ENCODE data around the gene GPC5. TPM values are rescaled to one million over a fixed set of nuclear protein-coding genes. Genes with fewer than 3 reads are reported as not detected.
"Not testable (repeated sequence)": the region's sequence is repeated elsewhere in the genome, so short reads cannot be mapped to it uniquely, and the experiment has no call there.

Gene GPC5
- total RNA-seq, 2 donors from 2014 or later, result 0.83 to 1.3 TPM

DNA sequence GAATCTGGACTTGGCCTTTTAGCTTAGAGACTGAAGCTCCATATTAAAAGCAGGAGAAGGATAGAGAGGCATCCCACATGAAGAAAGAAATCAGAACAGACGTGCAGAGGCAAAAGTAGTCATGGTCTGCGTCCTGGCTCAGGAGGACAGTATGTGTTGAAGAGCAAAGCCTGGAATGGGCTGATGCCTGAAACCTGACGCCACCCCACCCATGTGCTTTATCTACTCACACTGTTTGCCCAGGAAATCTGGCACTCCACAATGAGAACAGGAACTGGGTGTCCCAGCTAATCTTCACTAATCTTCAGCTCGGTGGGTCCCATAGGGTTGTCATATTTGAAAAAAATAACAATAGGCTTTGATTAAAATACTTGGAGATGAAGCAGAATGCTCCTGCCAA is 1279.2 kb downstream of the GPC5 start:
- Histone ChIP-seq H3K4me3 (peak overlapping the region; percentile 37 to 42), H3K9me3 (no peaks in the 10 kb centered on the region), H3K4me1 (no peaks in the 10 kb centered on the region), H3K27me3 (no peaks in the 10 kb centered on the region), H3K27ac (peak overlapping the region; percentile 65 to 80), H3K36me3 (no peaks in the 10 kb centered on the region)
- no peak for DNase-seq (ENCODE audit: low spot score)
- TF ChIP-seq, protein P1, sequence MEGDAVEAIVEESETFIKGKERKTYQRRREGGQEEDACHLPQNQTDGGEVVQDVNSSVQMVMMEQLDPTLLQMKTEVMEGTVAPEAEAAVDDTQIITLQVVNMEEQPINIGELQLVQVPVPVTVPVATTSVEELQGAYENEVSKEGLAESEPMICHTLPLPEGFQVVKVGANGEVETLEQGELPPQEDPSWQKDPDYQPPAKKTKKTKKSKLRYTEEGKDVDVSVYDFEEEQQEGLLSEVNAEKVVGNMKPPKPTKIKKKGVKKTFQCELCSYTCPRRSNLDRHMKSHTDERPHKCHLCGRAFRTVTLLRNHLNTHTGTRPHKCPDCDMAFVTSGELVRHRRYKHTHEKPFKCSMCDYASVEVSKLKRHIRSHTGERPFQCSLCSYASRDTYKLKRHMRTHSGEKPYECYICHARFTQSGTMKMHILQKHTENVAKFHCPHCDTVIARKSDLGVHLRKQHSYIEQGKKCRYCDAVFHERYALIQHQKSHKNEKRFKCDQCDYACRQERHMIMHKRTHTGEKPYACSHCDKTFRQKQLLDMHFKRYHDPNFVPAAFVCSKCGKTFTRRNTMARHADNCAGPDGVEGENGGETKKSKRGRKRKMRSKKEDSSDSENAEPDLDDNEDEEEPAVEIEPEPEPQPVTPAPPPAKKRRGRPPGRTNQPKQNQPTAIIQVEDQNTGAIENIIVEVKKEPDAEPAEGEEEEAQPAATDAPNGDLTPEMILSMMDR (IDR thresholded peaks at IDR 0.05), result no peak

DNA sequence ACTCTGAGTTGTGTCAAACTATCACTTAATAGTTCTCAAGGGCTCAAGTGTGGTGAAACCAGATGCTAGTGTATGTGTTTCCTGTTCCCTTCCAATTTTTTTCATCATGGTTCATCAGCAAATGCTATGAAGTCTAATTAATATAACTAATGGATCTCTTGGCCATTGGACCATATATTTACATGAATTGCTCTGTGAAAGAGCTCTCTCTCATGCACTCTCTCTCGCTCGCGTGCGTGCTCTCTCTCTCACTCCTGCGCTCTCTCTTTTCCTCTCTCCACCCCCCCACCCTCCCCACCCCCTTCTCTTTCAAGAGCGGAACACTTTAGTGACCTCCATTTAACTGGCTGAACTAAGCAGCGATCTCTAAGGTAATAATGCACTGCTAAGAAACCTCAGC is 1281.2 kb downstream of the GPC5 start:
- no peaks in the 10 kb centered on the region for H3K4me1 ChIP-seq
- no peak overlapping the region for H3K27ac ChIP-seq
- H3K4me3 ChIP-seq, result no peak overlapping the region
- no peaks in the 10 kb centered on the region for H3K36me3 ChIP-seq
- TF ChIP-seq, protein P1 (IDR thresholded peaks at IDR 0.05), result no peak
- DNase-seq (ENCODE audit: low spot score), result no peak
- no peaks in the 10 kb centered on the region for H3K9me3 ChIP-seq
- H3K27me3 ChIP-seq, result no peaks in the 10 kb centered on the region

DNA sequence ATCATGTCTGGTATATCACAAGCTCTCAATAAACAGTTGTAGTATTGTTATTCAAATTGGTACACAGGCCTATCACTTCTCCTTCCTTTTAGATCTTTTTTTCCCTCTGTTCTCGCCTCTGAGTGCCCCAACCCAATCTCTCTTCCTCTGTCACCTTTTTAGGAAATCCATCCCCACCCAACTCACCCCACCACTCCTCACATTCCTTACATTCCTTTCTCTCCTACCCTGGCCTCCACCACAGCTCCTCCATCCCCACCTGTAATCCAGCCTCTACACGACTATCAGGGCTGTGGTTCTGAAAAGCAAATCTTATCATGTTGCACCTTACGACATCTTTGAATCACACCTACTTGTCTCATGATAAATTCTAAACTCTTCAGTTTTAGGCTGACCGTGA is 1282.8 kb downstream of the GPC5 start:
- H3K36me3 ChIP-seq, result no peaks in the 10 kb centered on the region
- H3K4me3 ChIP-seq, result no peak overlapping the region
- TF ChIP-seq, protein P1 (IDR thresholded peaks at IDR 0.05), result no peak
- no peaks in the 10 kb centered on the region for H3K27me3 ChIP-seq
- DNase-seq (ENCODE audit: low spot score), result no peak
- no peaks in the 10 kb centered on the region for H3K9me3 ChIP-seq
- H3K4me1 ChIP-seq, result no peaks in the 10 kb centered on the region
- peak overlapping the region in 1 of 2 donors; percentile 52 for H3K27ac ChIP-seq

DNA sequence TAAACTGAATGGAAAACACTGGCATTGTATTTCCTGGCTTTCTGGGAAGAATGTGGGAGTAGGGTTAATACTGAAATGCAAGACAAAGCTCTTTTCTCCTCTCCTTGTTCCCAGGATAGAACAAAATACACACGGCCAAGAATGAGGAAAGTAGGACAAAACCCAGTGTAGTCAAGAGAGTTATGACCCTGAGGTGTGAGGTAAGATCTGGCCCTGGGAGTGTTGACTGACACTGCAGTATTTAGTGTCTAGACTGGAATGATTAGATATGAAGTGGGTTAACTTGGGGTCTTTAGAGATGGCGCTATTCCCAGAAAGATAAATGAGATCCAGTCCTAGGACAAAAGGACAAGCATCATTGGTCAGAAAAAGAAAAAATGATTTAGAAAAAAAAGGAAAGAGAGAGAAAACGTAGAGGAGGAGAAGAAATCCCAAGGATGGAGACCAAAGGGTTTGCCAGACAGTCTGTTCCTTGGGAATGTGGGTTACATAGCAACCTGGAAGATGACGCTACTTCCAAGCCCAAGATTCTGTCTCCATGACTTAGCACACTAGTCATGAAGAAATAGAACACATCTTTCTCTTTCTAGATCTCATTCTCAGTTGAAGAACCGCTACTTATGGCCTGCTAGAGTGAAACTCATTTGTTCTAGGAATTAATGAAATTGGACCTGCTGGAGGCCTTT is 1284.6 kb downstream of the GPC5 start:
- peak; percentile 60 for DNase-seq (ENCODE audit: low spot score)
- peak overlapping the region in 1 of 2 donors; percentile 52 for H3K27ac ChIP-seq
- no peaks in the 10 kb centered on the region for H3K4me1 ChIP-seq
- no peaks in the 10 kb centered on the region for H3K9me3 ChIP-seq
- no peaks in the 10 kb centered on the region for H3K36me3 ChIP-seq
- TF ChIP-seq, protein P1 (IDR thresholded peaks at IDR 0.05), result no peak
- H3K27me3 ChIP-seq, result no peaks in the 10 kb centered on the region
- no peak overlapping the region for H3K4me3 ChIP-seq

DNA sequence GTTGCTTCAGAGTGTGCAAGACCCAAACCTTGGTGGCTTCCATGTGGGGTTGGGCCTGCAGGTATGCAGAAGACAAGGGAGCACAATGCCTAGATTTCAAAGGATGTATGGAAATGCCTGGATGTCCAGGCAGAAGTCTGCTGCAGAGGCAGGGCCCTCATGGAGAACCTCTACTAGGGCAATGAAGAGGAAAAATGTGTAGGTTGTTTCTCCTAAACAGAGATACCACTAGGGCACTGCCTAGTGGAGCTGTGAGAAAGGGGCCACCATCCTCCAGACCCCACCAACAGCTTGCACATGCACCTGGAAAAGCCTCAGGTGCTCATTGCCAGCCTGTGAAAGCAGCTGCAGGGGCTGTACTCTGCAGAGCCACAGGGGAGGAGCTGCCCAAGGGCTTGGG is 1295.6 kb downstream of the GPC5 start:
- Histone ChIP-seq H3K36me3 (no peaks in the 10 kb centered on the region), H3K27me3 (no peaks in the 10 kb centered on the region), H3K27ac (no peak overlapping the region), H3K4me1 (no peaks in the 10 kb centered on the region), H3K4me3 (no peak overlapping the region), H3K9me3 (no peaks in the 10 kb centered on the region)
- DNase-seq (ENCODE audit: low spot score), result no peak
- TF ChIP-seq, protein P1 (IDR thresholded peaks at IDR 0.05), result no peak

DNA sequence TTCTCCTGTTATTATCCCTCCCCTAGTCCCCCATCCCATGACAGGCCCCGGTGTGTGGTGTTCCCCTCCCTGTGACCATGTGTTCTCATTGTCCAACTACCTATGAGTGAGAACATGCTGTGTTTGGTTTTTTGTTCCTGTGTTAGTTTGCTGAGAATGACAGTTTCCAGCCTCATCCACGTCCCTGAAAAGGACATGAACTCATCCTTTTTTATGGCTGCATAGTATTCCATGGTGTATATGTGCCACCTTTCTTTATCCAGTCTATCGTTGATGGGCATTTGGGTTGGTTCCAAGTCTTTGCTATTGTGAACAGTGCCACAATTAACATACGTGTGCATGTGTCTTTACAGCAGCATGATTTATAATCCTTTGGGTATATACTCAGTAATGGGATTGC is 1297.4 kb downstream of the GPC5 start:
- not testable (repeated sequence) for H3K4me1 ChIP-seq; H3K9me3 ChIP-seq; H3K4me3 ChIP-seq; H3K27me3 ChIP-seq; DNase-seq (ENCODE audit: low spot score); H3K36me3 ChIP-seq; H3K27ac ChIP-seq

Measured in right atrium auricular region (tissue), 2 donors.